GM19035 (cell line): ENCODE results near the gene TTC39C.
A peak's percentile ranks its signal among the peaks of the same experiment; 100 is the strongest.

Experiments used
- ATAC-seq: cut with Tn5 transposase; IDR thresholded peaks from one replicate; pipeline ENCODE4 v1.9.1; 2021; ENCODE audit not compliant: unreplicated experiment

TTC39C gene

DNA sequence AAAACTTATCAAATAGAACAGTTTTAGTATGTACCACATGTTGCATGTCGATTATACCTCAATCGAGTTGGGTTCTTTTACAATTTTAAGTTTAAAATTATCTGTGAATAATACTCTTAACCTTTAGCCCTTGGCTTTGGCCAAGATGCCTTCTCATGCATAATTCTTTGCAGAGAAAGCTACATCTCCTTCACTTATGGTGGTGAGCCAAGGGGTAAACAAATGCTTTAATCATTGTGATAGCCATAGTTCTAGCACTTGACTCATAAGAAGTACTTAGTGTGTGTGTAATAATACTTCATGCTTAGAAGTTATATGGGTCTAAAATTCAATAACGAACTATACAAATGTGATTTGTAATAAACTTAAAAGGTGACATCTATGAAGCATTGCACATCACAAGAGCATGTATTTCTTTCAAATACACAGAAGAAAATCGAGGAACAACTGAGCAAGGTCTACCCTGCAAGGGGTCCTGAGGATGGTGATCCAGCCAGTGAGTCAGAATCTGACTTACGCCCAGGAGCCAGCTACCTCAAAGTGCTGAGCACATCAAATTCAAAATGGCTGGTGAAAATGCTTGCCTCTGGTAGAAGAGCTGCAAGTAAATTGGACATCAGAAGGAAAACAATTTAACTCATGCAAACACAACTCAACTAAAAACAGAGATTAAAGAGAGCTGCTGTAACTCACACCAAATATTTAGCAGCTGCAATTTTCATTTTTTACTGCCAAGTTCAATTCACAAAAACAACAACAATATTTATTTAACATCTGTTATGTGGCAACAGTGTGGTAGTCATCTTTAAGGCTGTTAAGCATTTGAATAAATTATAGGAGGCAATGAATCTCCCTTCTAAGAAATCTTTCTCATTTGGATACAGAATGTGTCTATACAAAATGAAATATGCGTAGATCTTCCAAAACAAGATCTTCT is 23.8 kb upstream of the TTC39C start:
- ATAC-seq, result no peak

DNA sequence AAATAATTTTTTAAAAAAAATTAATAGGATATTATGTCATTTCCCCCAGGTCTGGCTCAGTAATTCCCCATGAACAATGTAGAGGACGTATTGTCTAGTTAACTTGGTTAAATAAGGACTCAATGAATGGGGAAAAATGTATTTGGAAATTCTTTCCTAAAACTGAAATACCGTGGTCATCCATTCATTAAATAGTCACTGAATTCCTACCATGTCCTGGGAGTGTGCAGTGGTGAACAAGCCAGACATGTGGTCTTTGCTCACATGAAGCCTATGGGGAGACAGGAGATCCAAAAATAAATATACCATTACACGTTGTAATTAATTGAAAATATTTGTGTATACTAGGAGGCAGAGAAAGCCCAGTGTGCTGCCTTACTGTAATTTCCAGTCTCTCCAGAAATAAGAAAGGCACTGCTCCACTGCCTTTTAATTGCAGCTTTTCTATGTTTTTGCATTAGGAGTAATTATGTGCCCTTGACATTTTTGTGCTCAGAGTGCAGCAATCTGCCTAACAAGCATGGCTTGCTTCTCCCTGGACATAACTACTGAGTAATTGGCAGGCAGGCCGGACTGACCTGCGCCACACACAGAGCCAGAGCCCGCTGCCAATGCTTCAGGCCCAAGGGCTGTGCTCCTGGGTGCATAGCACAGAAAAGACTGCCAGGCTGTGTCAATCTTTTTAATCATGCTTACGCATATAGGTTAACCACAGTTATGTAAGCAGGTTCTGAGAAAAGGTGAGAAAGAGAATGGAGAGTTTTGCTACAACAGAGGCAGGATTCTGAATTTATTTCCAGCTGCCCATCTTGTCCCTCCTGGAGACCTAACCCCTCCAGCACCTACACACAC is 22.2 kb upstream of the TTC39C start:
- ATAC-seq, result no peak

DNA sequence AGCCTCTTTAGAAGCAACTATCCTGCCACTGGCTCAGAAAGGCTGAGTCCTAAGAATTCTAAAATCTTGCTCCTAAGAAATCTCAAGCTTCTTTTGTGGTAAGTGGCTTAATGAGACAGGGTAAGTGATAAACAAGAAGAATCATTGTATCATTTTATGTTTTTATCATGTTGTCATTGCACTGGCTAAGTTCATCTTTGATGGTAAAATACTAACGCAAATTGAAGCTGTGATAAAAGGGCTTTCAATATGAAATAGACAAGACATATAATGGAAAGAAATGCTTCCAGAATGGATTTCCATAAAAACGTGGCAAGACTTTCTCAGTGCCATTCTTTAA is 21.6 kb upstream of the TTC39C start:
- no peak for ATAC-seq

DNA sequence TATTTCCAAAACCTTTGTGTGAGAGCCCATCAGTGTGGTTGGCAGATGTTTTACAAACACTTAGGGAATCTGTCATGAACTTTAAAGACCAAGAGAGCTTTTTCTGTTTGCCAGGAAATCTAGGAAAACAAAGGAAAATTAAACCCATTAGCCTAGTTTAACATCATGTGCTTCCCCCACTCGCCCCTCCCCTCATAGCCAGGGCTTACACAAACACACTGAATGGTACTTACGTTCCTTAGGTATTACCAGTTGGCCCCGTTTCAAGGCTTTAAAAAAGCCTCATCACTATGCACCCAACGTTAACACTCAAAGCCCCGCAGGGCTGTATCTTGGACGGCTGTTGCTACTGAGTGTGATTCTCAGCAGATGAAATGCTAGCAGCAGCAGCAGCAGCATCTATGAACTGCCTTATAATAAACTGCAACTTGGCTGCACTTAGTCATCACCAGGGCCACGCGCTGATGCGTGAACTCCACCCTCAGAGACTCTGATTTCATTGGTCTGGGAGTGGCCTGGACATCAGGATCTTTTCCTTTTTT is 20.1 kb upstream of the TTC39C start:
- no peak for ATAC-seq

DNA sequence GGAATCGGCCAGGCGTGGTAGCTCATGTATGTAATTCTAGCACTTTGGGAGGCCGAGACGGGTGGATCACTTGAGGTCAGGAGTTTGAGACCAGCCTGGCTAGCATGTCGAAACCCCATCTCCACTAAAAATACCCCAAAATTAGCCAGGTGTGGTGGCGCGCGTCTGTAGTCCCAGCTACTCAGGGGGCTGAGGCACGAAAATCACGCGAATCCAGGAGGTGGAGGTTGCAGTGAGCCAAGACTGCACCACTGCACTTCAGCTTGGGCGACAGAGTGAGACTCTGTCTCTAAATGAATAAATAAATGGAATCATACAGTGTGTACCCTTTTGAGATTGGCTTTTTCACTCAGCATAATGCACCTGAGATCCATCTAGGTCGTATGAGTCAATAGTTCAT is 19.4 kb upstream of the TTC39C start:
- no peak for ATAC-seq

DNA sequence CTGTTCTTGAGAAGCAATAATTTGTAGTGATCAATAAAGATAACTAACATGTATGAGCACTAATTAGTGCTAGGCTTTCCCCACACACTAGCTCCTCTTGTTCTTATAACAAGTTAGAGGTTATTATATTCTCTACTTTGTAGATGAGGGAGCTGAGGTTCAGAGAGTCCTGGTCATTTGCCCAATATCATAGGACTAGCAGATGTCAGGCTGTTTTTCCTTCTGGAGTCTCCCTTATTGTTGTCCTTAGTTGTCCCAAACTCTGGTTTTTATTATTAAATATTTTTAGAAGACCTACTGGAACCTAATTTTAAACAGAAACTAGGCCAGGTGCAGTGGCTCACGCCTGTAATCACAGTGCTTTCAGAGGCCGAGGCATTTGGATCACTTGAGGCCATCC is 16.5 kb upstream of the TTC39C start:
- no peak for ATAC-seq

DNA sequence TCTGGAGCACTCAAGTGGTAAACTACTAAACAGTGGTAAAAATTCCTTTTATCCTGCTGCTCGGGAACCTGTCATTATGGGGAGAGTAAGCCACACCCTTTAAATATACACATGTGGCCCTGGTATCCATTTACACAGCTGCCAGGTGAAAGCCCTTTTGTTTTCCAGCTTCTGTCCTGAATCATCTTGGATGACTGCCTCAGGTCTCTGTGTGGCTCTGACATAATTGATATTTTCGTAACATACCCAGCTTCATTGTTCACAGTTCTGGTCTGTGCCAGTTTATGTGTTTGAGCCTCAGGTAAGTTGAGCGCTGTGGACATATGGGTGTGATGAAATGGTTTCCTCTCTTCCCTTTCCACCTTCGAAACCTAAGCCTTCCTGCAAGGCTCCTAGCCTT is 15.7 kb upstream of the TTC39C start:
- ATAC-seq, result no peak

DNA sequence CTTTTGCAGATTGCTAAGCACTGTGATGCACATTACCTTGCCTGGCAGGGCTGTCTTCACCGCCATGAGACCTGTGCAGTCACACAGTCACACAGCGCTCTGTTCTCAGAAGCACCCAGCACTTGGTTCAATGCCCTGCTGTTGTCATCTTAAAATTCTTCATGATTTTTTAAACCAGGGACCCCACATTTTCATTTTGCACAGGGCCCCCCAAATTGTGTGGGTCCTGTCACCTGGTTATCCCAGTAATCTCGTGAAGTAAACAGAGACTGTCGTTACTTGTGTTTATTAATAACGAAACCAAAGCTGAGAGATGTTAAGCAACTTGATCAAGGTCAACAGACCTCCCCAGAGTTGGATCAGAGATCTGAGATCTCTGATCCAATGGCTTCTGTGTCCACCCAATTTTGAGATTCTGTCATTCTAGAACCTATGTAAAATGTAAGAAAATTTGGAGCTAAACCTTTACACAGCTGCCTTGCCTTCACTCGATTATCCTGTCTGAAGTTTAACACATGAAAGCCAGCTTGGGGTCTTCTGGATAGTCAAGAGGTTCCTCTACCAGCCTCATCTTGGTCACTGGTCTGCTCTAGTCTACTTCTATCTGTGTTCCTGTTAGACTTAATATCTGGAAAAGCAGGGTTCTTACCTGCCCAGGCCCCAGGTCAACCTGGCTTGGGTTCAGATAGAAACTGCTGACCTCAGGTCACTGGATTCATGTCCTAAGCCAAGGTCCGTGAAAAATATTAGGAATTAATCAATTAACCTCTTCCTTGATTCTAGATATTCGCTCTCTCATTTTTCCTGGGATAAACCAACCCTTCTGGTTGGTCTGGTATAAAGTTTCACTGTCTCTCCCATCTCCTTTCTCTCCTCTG is 13.7 kb upstream of the TTC39C start:
- no peak for ATAC-seq

DNA sequence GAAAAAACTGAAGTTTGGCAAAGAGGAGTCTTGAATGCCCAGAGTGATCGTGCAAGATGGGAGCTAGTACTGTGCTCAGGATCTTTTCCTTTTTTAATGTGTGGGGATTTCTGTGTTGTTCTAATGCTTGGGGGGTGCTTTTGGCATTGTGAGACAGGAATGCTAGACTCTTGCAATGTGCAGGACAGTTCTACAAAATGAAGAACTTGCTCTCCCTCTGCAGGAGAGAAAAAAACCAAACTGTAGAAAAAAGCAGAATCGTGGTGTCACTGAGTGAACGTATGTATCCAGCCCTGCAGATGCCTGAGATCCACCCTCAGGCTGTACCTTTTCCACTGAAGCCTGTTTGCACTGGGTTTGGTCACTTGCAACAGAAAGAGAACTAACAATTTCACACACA is 12.1 kb upstream of the TTC39C start:
- ATAC-seq, result no peak

DNA sequence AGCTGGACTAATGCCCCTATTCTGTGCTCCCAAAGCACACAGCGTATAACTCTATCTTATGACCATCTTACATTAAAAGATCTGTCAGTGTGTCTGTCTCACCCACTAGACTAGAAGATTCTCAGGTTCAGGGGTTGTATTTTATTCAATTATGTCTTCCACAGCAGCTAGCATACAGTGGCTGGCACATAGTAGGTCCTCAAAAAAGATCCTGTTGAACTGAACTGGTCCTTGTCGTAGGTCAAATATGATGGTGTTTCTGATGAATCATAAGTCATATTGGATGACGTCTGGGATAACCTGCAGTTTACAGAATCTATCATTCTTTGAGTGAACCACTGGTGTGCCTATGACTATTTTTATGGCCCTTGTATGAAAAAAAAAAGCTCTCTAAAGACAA is 11.3 kb upstream of the TTC39C start:
- ATAC-seq, result no peak

DNA sequence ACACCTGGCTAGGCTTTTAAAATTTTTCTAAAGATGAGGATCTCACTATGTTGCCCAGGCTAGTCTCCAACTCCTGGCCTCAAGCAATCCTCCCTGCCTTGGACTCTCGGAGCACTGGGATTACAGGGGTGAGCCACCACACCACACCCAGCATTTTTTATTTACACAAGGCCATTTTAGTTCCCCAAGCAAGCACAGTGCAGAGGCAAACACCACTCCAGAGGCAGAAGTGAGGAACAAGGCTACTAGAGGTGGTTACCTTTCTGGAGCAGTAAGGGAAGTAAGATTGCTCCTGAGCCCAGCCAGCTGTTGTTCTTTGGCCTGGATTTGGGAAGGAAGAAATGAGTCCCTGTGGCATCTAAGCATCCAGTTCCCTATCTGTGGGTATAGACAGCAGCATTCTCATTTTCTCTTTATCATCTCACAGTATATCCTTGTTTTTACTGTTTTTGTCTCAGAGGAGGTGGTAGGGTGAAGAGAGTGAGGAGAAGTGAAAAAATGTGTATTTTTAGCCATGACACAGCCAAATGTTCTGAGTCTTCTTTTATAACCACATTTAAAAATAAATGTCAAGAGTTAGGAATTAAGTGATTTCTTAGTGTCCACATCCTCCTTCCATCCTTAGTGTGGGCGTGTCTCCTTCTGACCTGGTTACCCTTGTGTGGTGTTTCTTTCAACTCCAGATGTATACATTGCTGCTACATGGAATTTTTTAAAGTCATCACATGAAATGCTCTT is 10.5 kb upstream of the TTC39C start:
- no peak for ATAC-seq

DNA sequence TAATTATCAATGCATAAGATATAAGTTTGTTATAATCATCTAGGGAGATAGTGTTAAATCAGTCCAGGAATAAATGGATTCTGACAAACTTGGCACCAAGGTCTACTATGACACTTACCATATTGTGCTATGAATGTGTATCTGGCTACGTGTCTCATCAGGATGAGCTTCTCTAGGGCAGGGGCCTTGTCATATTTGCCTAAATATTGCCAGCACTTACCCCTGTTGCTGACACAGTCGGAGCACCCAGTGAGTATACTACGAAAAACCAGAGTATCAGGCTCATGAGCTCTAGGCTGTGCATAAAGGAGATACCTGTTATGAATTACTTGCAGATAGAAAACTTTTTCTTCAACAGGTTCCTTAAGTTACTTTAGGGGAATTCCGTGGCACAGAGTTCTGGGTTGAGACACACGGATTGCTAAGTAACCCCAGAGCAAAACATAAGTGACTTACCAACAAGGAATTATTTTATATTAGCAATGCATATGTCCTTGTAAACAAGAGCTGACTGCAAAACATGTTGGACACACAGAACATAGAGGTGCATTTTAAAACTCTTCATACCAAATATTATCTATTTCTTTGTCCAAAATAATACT is 7.7 kb upstream of the TTC39C start:
- no peak for ATAC-seq

DNA sequence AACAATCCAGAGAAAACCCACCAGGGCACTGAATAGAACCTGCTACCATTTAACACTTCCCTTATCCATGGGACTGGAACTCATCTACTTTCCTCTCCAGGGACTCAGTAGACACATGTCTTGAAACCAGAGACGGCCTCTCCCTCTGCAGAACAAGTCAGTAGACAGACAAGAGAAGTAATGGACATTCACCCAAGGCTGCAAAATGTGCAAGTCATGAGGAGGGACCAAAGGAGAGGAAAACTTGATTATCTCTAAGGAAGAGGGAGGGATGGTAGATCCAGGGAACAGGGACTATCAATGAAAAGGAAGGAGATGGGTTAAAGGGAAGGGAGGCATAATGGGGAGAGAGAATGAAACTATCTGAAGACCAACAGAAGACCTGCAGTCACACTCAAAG is 5.3 kb upstream of the TTC39C start:
- ATAC-seq, result no peak

DNA sequence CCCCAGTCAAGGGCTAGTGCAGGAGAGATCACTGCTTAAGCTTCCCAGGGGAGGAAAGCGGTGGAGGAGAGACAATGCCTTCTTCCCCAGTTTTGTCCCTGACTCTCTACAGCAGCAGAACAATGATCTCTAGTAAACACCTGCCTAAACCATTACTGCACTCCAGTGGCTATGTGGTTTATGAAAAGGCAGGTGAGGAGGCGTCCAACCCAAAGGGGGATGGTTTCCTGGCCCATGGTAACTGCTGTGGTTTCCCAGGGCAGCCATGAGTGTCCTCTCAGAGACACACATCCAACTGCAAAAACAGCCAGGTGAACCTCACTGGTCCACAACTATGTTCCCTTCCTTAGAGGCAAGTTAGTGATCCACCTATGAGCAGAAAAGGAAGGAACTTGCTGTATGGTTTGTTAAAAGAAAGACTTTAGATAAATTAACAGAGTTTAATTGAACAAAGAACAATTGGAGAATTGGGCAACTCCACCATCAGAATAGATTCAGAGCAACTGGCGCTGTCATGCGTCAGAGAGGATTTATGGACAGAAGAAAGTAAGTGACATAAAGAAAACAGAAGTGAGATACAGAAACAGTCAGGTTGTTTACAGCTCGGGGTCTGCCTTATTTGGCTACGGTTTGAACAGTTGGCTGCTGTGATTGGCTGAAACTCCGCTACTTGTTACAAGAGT is 4.8 kb upstream of the TTC39C start:
- peak; percentile 49 for ATAC-seq

DNA sequence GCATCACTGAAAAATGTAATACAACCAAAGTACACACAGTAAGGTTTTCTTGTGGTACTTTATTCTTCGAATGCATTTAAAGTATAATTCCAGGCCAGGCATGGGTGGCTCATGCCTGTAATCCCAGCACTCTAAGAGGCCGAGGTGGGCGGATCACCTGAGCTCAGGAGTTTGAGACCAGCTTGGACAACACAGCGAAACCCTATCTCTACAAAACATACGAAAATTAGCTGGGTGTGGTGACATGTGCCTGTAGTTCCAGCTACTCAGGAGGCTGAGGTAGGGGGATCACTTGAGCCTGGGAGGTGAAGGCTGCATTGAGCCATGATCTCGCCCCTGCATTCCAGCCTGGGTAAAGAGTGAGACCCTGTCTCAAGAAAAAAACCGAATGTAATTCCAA is 3.9 kb upstream of the TTC39C start:
- no peak for ATAC-seq

DNA sequence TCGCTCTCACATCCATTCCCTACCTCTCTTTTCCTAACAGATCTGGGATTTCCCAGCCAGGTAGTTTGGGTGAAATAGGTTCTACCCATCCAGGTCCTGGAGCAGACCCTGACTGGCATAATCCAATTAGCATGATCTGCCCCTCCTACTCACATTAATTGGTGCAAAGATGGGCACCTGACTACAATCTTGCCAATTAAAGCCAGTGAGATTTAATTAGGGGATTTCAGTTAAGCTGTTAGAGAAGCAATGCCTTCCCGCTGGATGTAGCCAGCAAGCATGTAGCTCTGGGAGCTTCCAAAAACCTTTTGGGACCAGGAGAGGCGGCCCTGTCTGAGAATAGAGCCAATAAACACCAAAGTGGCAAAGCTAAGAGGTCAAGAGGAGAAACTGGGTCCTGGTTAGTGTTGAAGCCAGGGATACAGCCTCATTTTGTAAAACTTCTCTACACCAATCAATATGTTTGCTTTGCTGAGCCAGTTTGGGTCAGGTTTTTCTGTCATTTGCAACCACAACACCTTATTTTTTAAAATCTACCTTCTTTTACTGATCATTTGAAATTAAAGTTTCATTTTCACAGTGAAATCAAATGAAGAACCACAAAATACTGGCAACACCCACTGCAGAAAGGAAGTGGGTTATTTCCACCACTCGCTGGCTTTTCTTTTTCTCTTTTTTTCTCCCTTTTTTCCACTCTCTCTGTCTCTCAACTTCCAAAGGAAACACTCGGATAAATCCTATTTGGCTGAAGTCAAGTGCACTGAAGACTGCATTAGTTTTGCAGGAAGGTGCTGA is 3.2 kb upstream of the TTC39C start:
- ATAC-seq, result no peak

DNA sequence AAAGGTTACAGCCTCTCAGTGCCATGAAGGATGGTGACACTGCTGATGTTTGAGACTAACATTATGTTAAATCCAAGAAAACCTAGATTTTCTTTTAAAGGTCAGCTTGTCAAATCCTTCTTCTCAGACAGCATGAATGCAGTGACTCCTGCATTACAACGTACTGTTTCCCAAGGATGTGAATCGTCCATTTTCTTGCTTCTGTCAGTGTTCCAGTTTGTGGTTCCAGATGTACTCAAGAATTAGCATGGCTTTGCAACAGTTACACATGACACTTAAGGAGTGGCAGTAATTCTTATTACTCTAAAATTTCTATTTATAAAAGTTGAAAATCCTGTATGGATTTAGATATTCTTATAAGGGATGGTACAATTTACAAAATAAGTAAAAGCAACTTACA is 1.5 kb upstream of the TTC39C start:
- no peak for ATAC-seq

DNA sequence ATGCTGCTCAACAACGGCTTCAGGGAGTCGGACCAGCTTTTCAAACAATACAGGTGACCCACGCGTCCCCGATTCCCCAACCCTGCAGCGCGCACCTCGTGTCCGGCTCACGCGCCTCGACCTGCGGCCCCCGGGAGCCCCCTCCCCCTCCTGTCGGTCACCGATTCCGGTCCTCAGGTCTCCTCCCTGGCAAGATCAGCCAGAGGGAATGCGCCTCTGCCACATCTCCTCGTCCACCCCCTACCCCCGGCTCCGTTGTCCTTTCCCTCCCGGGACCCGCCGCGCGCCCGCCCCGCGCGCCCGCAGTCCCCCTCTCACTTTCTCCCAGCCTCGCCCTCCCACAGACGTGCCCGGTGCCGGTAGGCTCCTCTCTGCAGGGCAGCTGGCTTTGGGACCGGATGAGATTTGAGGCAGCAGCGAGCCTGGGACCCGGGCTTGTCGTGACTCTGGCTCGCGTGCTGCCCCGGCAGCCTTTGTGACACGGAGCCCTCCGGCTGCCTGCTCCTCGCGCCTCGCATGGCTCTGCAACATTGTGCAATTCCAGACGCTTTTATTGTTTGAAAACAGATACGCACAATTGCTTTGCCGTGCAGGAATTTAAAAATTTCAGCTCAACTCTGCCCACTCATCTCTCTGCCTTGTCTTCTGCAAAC is 558 bp downstream of the TTC39C start:
- no peak for ATAC-seq
